A673 (cell line): ENCODE data around the gene SLAMF7.

ENCODE experiments used
- CTCF ChIP-seq: fragments of 300-800, 200-600 bp; sonication (generic); conservative IDR thresholded peaks from 2 replicates; pipeline ENCODE4 v1.5.1; 2017; ENCODE audit warnings: low read depth, mild to moderate bottlenecking, antibody characterized with exemption, low read length, moderate library complexity, mixed read lengths
- EZH2 ChIP-seq: fragments of 200-600 bp; sonication (generic); IDR thresholded peaks from 2 replicates; pipeline ENCODE4 v1.6.1; 2017; ENCODE audit warnings: borderline replicate concordance, low read depth, mild to moderate bottlenecking, mixed read lengths, antibody characterized with exemption, low read length; ENCODE audit not compliant: poor library complexity, severe bottlenecking

GRCh38 chr1:160727316-160727640 lies 11.8 kb upstream of the SLAMF7 start:
- TF ChIP-seq CTCF (no peak), EZH2 (no peak)
